Measurements from ENCODE around the gene OR4E1.

DNA sequence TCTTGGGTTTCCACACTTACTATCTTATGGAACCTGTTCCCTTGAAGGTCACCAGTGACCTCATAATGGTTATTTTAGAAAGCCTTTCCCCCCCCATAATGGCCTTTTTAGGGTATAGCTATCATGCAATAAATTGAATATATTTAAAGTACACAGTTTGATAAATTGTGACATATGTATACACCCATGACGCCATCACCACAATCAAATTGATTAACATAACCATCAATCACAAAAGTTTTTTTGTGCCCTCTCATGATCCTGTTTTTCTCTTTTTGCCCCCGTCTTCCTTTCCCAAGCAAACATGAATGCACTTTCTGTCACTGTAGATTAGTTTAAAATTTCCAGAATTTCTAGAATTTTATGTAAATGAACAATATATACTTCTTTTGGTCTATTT lies 28.7 kb upstream of the OR4E1 start:
- TF ChIP-seq RXRA (IDR thresholded peaks at IDR 0.05): no peak
- TF ChIP-seq, protein P1, sequence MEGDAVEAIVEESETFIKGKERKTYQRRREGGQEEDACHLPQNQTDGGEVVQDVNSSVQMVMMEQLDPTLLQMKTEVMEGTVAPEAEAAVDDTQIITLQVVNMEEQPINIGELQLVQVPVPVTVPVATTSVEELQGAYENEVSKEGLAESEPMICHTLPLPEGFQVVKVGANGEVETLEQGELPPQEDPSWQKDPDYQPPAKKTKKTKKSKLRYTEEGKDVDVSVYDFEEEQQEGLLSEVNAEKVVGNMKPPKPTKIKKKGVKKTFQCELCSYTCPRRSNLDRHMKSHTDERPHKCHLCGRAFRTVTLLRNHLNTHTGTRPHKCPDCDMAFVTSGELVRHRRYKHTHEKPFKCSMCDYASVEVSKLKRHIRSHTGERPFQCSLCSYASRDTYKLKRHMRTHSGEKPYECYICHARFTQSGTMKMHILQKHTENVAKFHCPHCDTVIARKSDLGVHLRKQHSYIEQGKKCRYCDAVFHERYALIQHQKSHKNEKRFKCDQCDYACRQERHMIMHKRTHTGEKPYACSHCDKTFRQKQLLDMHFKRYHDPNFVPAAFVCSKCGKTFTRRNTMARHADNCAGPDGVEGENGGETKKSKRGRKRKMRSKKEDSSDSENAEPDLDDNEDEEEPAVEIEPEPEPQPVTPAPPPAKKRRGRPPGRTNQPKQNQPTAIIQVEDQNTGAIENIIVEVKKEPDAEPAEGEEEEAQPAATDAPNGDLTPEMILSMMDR (IDR thresholded peaks at IDR 0.05; ENCODE audit: low read depth, low read length, missing input control): no peak
- TF ChIP-seq, protein P2, sequence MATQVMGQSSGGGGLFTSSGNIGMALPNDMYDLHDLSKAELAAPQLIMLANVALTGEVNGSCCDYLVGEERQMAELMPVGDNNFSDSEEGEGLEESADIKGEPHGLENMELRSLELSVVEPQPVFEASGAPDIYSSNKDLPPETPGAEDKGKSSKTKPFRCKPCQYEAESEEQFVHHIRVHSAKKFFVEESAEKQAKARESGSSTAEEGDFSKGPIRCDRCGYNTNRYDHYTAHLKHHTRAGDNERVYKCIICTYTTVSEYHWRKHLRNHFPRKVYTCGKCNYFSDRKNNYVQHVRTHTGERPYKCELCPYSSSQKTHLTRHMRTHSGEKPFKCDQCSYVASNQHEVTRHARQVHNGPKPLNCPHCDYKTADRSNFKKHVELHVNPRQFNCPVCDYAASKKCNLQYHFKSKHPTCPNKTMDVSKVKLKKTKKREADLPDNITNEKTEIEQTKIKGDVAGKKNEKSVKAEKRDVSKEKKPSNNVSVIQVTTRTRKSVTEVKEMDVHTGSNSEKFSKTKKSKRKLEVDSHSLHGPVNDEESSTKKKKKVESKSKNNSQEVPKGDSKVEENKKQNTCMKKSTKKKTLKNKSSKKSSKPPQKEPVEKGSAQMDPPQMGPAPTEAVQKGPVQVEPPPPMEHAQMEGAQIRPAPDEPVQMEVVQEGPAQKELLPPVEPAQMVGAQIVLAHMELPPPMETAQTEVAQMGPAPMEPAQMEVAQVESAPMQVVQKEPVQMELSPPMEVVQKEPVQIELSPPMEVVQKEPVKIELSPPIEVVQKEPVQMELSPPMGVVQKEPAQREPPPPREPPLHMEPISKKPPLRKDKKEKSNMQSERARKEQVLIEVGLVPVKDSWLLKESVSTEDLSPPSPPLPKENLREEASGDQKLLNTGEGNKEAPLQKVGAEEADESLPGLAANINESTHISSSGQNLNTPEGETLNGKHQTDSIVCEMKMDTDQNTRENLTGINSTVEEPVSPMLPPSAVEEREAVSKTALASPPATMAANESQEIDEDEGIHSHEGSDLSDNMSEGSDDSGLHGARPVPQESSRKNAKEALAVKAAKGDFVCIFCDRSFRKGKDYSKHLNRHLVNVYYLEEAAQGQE (IDR thresholded peaks at IDR 0.05): no peak
- TF ChIP-seq, protein P3, sequence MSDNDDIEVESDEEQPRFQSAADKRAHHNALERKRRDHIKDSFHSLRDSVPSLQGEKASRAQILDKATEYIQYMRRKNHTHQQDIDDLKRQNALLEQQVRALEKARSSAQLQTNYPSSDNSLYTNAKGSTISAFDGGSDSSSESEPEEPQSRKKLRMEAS (IDR thresholded peaks at IDR 0.05): no peak
- no peak for TF ChIP-seq HNF4G (IDR thresholded peaks at IDR 0.05)
- no peak for TF ChIP-seq TAF1 (conservative IDR thresholded peaks at IDR 0.05)
- no peak for TF ChIP-seq HNF4A (conservative IDR thresholded peaks at IDR 0.05)
- TF ChIP-seq, protein P4, sequence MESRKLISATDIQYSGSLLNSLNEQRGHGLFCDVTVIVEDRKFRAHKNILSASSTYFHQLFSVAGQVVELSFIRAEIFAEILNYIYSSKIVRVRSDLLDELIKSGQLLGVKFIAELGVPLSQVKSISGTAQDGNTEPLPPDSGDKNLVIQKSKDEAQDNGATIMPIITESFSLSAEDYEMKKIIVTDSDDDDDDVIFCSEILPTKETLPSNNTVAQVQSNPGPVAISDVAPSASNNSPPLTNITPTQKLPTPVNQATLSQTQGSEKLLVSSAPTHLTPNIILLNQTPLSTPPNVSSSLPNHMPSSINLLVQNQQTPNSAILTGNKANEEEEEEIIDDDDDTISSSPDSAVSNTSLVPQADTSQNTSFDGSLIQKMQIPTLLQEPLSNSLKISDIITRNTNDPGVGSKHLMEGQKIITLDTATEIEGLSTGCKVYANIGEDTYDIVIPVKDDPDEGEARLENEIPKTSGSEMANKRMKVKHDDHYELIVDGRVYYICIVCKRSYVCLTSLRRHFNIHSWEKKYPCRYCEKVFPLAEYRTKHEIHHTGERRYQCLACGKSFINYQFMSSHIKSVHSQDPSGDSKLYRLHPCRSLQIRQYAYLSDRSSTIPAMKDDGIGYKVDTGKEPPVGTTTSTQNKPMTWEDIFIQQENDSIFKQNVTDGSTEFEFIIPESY (IDR thresholded peaks at IDR 0.05): no peak
- no peak for TF ChIP-seq JUND (IDR thresholded peaks at IDR 0.05)
- TF ChIP-seq EGR1 (IDR thresholded peaks at IDR 0.05; ENCODE audit: low read depth in 2 of 2): no peak
- no peak for TF ChIP-seq NR2F2 (IDR thresholded peaks at IDR 0.05)
- no peak for TF ChIP-seq FOXA1 (IDR thresholded peaks at IDR 0.05)
- TF ChIP-seq YY1 (IDR thresholded peaks at IDR 0.05): no peak
